SK-N-SH treated with all-trans-retinoic acid at 6 μM for 48 hours (cell line): ENCODE data around the gene MRPL34.
A peak's percentile ranks its signal among the peaks of the same experiment; 100 is the strongest.

Experiments
- ATAC-seq: fragments of 200-7000 bp; cut with Tn5 transposase; 3 replicates; pipeline ENCODE4 v1.9.1; 2020; ENCODE audit warnings: mild to moderate bottlenecking, moderate library complexity
- BACH2 ChIP-seq: fragments of 250-450 bp; sonication (Bioruptor Pico); IDR thresholded peaks from 2 replicates; pipeline ENCODE4 v1.9.0; 2021; ENCODE audit warnings: mild to moderate bottlenecking, borderline replicate concordance
- CREB5 ChIP-seq: fragments of 250-450 bp; sonication (Bioruptor Pico); IDR thresholded peaks from 2 replicates; pipeline ENCODE4 v1.5.1; 2020; ENCODE audit warnings: low read depth, mild to moderate bottlenecking, moderate library complexity
- CSDC2 ChIP-seq: fragments of 250-450 bp; sonication (Bioruptor Pico); IDR thresholded peaks from 2 replicates; pipeline ENCODE4 v1.5.0; 2020; ENCODE audit warnings: mild to moderate bottlenecking, moderate library complexity
- CSRNP3 ChIP-seq: fragments of 250-450 bp; sonication (Bioruptor Pico); IDR thresholded peaks from 2 replicates; pipeline ENCODE4 v1.5.1; 2021; ENCODE audit warnings: mild to moderate bottlenecking, moderate library complexity
- ISL1 ChIP-seq: fragments of 250-450 bp; sonication (Bioruptor Pico); IDR thresholded peaks from 2 replicates; pipeline ENCODE4 v2.1.2; 2022; ENCODE audit warnings: mild to moderate bottlenecking, moderate library complexity
- OSR1 ChIP-seq: fragments of 250-450 bp; sonication (Bioruptor Pico); IDR thresholded peaks from 2 replicates; pipeline ENCODE4 v1.8.0; 2022; ENCODE audit warnings: moderate library complexity, mild to moderate bottlenecking, inconsistent platforms
- POU6F1 ChIP-seq: fragments of 250-450 bp; sonication (Bioruptor Pico); IDR thresholded peaks from 2 replicates; pipeline ENCODE4 v1.8.0; 2021; ENCODE audit warnings: low read depth, mild to moderate bottlenecking, moderate library complexity, borderline replicate concordance
- PPARA ChIP-seq: fragments of 250-450 bp; sonication (Bioruptor Pico); IDR thresholded peaks from 2 replicates; pipeline ENCODE4 v1.5.0; 2020; ENCODE audit warnings: mild to moderate bottlenecking, borderline replicate concordance
- SNAI2 ChIP-seq: fragments of 250-450 bp; sonication (Bioruptor Pico); IDR thresholded peaks from 2 replicates; pipeline ENCODE4 v1.5.0; 2020; ENCODE audit warnings: mild to moderate bottlenecking, moderate library complexity
- TCF4 ChIP-seq: fragments of 250-450 bp; sonication (Bioruptor Pico); IDR thresholded peaks from 2 replicates; pipeline ENCODE4 v1.8.0; 2021; ENCODE audit warnings: mild to moderate bottlenecking, moderate library complexity, borderline replicate concordance
- TOX ChIP-seq: fragments of 250-450 bp; sonication (Bioruptor Pico); IDR thresholded peaks from 2 replicates; pipeline ENCODE4 v1.8.0; 2021; ENCODE audit warnings: mild to moderate bottlenecking, moderate library complexity, borderline replicate concordance
- TSHZ2 ChIP-seq: fragments of 250-450 bp; sonication (Bioruptor Pico); IDR thresholded peaks from 2 replicates; pipeline ENCODE4 v1.5.0; 2020; ENCODE audit warnings: mild to moderate bottlenecking, moderate library complexity
- ZC3H10 ChIP-seq: fragments of 250-450 bp; sonication (Bioruptor Pico); IDR thresholded peaks from 2 replicates; pipeline ENCODE4 v1.5.1; 2021; ENCODE audit warnings: mild to moderate bottlenecking, moderate library complexity
- ZFP3 ChIP-seq: fragments of 250-450 bp; sonication (Bioruptor Pico); IDR thresholded peaks from 2 replicates; pipeline ENCODE4 v1.5.0; 2020; ENCODE audit warnings: mild to moderate bottlenecking, moderate library complexity
- ZFP30 ChIP-seq: fragments of 450-650 bp; formaldehyde crosslinking; IDR thresholded peaks from 2 replicates; pipeline ENCODE4 v1.5.0; 2022; ENCODE audit warnings: mild to moderate bottlenecking, moderate library complexity
- ZNF565 ChIP-seq: fragments of 450-650 bp; formaldehyde crosslinking; conservative IDR thresholded peaks from 2 replicates; pipeline ENCODE4 v1.5.0; 2020; ENCODE audit warnings: low read depth, mild to moderate bottlenecking, moderate library complexity
- ZNF70 ChIP-seq: fragments of 450-650 bp; formaldehyde crosslinking; IDR thresholded peaks from 2 replicates; pipeline ENCODE4 v1.5.0; 2020; ENCODE audit warnings: mild to moderate bottlenecking, moderate library complexity
- ZNF8 ChIP-seq: fragments of 450-650 bp; formaldehyde crosslinking; IDR thresholded peaks from 2 replicates; pipeline ENCODE4 v1.5.0; 2020; ENCODE audit warnings: mild to moderate bottlenecking, moderate library complexity

MRPL34 gene

GRCh38 chr19:17292301-17293074, 13.2 kb upstream of the MRPL34 start:
- TF ChIP-seq ZNF8 (CRISPR knock-in tag) (no peak), TSHZ2 (CRISPR knock-in tag) (no peak), SNAI2 (no peak), CREB5 (CRISPR knock-in tag) (no peak), POU6F1 (CRISPR knock-in tag) (no peak), CSDC2 (CRISPR knock-in tag) (no peak), ZFP3 (no peak), OSR1 (CRISPR knock-in tag) (no peak), TOX (CRISPR knock-in tag) (no peak), BACH2 (CRISPR knock-in tag) (no peak), ISL1 (CRISPR knock-in tag) (no peak)

GRCh38 chr19:17293605-17294004, 12.1 kb upstream of the MRPL34 start:
- TF ChIP-seq CSDC2 (CRISPR knock-in tag) (no peak), ISL1 (CRISPR knock-in tag) (no peak), ZC3H10 (CRISPR knock-in tag) (no peak), PPARA (no peak), ZNF70 (CRISPR knock-in tag) (no peak), CREB5 (CRISPR knock-in tag) (no peak), TOX (CRISPR knock-in tag) (no peak), BACH2 (CRISPR knock-in tag) (no peak), POU6F1 (CRISPR knock-in tag) (no peak), ZFP3 (no peak), TCF4 (no peak), ZFP30 (CRISPR knock-in tag) (no peak)
- no peak for ATAC-seq

More at GRCh38 chr19:17292301-17293074, 13.2 kb upstream of the MRPL34 start:
- ATAC-seq: peak; percentile 91

GRCh38 chr19:17294051-17294891, 11.4 kb upstream of the MRPL34 start:
- ATAC-seq: no peak
- TF ChIP-seq ZNF8 (CRISPR knock-in tag) (no peak), CSRNP3 (no peak), CREB5 (CRISPR knock-in tag) (no peak), TSHZ2 (CRISPR knock-in tag) (no peak), ZNF565 (CRISPR knock-in tag) (no peak)
